Neural cell (in vitro differentiated cells): Measurements from ENCODE around the gene VSIG2.

Experiments
- POLR2AphosphoS5 ChIP-seq: IDR thresholded peaks from 2 replicates; pipeline ENCODE4 v1.6.1; 2012
- TF ChIP-seq, protein P1 (sequence below): fragments of 450-650 bp; IDR thresholded peaks from 2 replicates; pipeline ENCODE4 v1.5.1; 2014; ENCODE audit warnings: antibody characterized with exemption, mild to moderate bottlenecking, moderate library complexity; ENCODE audit not compliant: poor library complexity, severe bottlenecking

- TF ChIP-seq, protein P1, sequence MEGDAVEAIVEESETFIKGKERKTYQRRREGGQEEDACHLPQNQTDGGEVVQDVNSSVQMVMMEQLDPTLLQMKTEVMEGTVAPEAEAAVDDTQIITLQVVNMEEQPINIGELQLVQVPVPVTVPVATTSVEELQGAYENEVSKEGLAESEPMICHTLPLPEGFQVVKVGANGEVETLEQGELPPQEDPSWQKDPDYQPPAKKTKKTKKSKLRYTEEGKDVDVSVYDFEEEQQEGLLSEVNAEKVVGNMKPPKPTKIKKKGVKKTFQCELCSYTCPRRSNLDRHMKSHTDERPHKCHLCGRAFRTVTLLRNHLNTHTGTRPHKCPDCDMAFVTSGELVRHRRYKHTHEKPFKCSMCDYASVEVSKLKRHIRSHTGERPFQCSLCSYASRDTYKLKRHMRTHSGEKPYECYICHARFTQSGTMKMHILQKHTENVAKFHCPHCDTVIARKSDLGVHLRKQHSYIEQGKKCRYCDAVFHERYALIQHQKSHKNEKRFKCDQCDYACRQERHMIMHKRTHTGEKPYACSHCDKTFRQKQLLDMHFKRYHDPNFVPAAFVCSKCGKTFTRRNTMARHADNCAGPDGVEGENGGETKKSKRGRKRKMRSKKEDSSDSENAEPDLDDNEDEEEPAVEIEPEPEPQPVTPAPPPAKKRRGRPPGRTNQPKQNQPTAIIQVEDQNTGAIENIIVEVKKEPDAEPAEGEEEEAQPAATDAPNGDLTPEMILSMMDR = no peak
- no peak for TF ChIP-seq POLR2AphosphoS5
Observed at GRCh38 chr11:124768914-124769313, 16.9 kb upstream of the VSIG2 start.
